Transverse colon (tissue), 4 donors: Measurements from ENCODE around the gene BYSL. TPM values are rescaled to one million over a fixed set of nuclear protein-coding genes. Genes with fewer than 3 reads are reported as not detected.

ENCODE experiments used
- DNase-seq: peaks from one replicate; pipeline ENCODE4 v3.0.0-alpha.2; 2019
- H3K27ac ChIP-seq, 4 donors: fragments of 200-600 bp; sonication (generic); 2 replicates each; pipeline ENCODE4 v1.5.1; 2016 to 2018; ENCODE audit warnings: inconsistent platforms in 4 of 4
- H3K27me3 ChIP-seq: fragments of 200-600 bp; sonication (generic); 2 replicates; pipeline ENCODE4 v1.5.1; 2017; ENCODE audit warnings: inconsistent platforms
- H3K36me3 ChIP-seq, 4 donors: fragments of 200-600 bp; sonication (generic); 2 replicates each; pipeline ENCODE4 v1.5.1; 2017 to 2019; ENCODE audit warnings: inconsistent platforms in 4 of 4
- H3K4me1 ChIP-seq, 4 donors: fragments of 200-600 bp; sonication (generic); 2 replicates each; pipeline ENCODE4 v1.5.1; 2017 to 2020; ENCODE audit warnings: inconsistent platforms in 4 of 4
- H3K4me3 ChIP-seq, 4 donors: fragments of 200-600 bp; sonication (generic); 1 replicate in 1 of 4; 2 replicates in 3 of 4; pipeline versions ENCODE4 v1.5.1 to v1.6.1; 2017 to 2019; ENCODE audit warnings: inconsistent platforms in 4 of 4
- H3K9me3 ChIP-seq, 2 donors: fragments of 200-600 bp; sonication (generic); 2 replicates each; pipeline ENCODE4 v1.5.1; 2017 to 2019; ENCODE audit warnings: inconsistent platforms in 2 of 2
- CTCF ChIP-seq, 5 experiments: fragments of 200-600 bp in 3 of 5; fragments of 450-650 bp in 2 of 5; sonication (generic) in 3 of 5; IDR thresholded peaks; 1 replicate in 2 of 5; 2 replicates in 3 of 5; pipeline ENCODE4 v1.5.1; 2016 to 2017; ENCODE audit warnings: antibody characterized with exemption in 5 of 5, inconsistent platforms in 3 of 5, mild to moderate bottlenecking in 2 of 5, moderate library complexity in 1 of 5
- EP300 ChIP-seq: sonication (generic); formaldehyde crosslinking; IDR thresholded peaks from one replicate; pipeline ENCODE4 v1.6.1; 2017; ENCODE audit warnings: antibody characterized with exemption, low read depth
- POLR2A ChIP-seq: fragments of 450-650 bp; IDR thresholded peaks from one replicate; pipeline ENCODE4 v1.6.1; 2016; ENCODE audit warnings: antibody characterized with exemption, mild to moderate bottlenecking, moderate library complexity
- POLR2AphosphoS5 ChIP-seq, 3 donors: sonication (generic); formaldehyde crosslinking; IDR thresholded peaks; one replicate each; pipeline ENCODE4 v1.6.1; 2016; ENCODE audit warnings: antibody characterized with exemption in 3 of 3
- WGBS, 2 donors: methylation state at CpG; one replicate each; pipeline ENCODE4 v1.1.5; 2018; ENCODE audit warnings: low coverage in 1 of 2; 5-methylcytosine and 5-hydroxymethylcytosine counted together
- in situ Hi-C, 4 donors: fragments of 200-750 bp; cut with MboI; loops; one replicate each; pipeline versions ENCODE4 v1.15.0 to v1.15.1; 2017; ENCODE audit warnings: low sequenced_read_pairs in 3 of 4, low pct_ligation_motif_present in 1 of 4, low pct_unique_long_range_greater_than_20kb in 1 of 4
- intact Hi-C: fragments of 100-400 bp; cut with DNase I; formaldehyde crosslinking; loops from one replicate; pipeline ENCODE4 v1.15.1; 2023; ENCODE audit warnings: low total_unique reads
- total RNA-seq, 4 donors: library from RNA; depleted of rRNA; stranded (reverse); fragments of >200 nt; gene quantifications; one replicate each; pipeline ENCODE4 v1.1.0, GENCODE V29; 2016

BYSL gene
- total RNA-seq, 4 donors from 2014 or later: 3.4 to 5.9 (median 5.2) TPM

DNA sequence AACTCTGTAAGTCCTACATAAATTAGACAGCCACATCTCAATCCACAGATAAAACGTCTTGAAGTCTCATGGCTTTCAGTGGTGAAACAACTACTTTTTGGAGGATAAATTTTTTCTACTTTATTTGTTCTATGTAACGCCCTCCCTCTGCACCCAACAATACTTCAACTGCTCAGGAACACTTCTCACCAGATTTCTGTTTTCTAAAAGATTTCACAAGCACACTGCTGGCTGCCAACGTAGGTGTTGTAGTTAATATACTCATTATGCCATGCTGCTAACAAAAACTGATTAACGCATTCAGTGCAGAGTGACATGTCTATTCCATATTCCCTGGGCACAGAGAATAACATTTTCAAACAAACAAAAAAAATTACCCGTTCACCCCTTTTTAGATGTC, 36.3 kb upstream of the BYSL start:
- no peak for TF ChIP-seq POLR2AphosphoS5 (IDR thresholded peaks at IDR 0.05)
- no peaks in the 10 kb centered on the region for H3K27me3 ChIP-seq
- no peak for DNase-seq
- H3K27ac ChIP-seq: no peak overlapping the region
- no peaks in the 10 kb centered on the region for H3K4me1 ChIP-seq
- H3K9me3 ChIP-seq: no peaks in the 10 kb centered on the region
- no peak overlapping the region for H3K4me3 ChIP-seq
- intact Hi-C loops: no loop called here
- no peaks in the 10 kb centered on the region for H3K36me3 ChIP-seq
- 86 to 87% methylated on average over 5 of the region's 5 CpGs for WGBS, 2 donors
- in situ Hi-C loops: no loop called here

GRCh38 chr6:41885930-41886329, 35.4 kb upstream of the BYSL start:
- 91 to 95% methylated on average over 1 of the region's 1 CpG for WGBS, 2 donors
- Histone ChIP-seq H3K9me3 (no peaks in the 10 kb centered on the region), H3K4me1 (no peaks in the 10 kb centered on the region), H3K27me3 (no peaks in the 10 kb centered on the region), H3K36me3 (no peaks in the 10 kb centered on the region), H3K27ac (no peak overlapping the region), H3K4me3 (no peak overlapping the region)
- intact Hi-C loops: no loop called here
- in situ Hi-C loops: no loop called here
- DNase-seq: no peak
- TF ChIP-seq CTCF (IDR thresholded peaks at IDR 0.05): no peak
- no peak for TF ChIP-seq POLR2A
- no peak for TF ChIP-seq POLR2AphosphoS5 (IDR thresholded peaks at IDR 0.05)
- no peak for TF ChIP-seq EP300

GRCh38 chr6:41887331-41887751, 34.0 kb upstream of the BYSL start:
- 50 to 74% methylated on average over 2 to 4 of the region's 4 CpGs for WGBS, 2 donors
- intact Hi-C loops (no loop called here), in situ Hi-C loops (no loop called here)
- H3K4me1 ChIP-seq: no peaks in the 10 kb centered on the region
- H3K36me3 ChIP-seq: no peaks in the 10 kb centered on the region
- DNase-seq: no peak
- H3K27ac ChIP-seq: no peak overlapping the region
- TF ChIP-seq POLR2A: no peak
- no peak for TF ChIP-seq EP300
- no peak for TF ChIP-seq POLR2AphosphoS5 (IDR thresholded peaks at IDR 0.05)
- H3K9me3 ChIP-seq: no peaks in the 10 kb centered on the region
- no peaks in the 10 kb centered on the region for H3K27me3 ChIP-seq
- no peak overlapping the region for H3K4me3 ChIP-seq

- no peak for DNase-seq
- TF ChIP-seq CTCF (IDR thresholded peaks at IDR 0.05) (no peak), EP300 (no peak), POLR2A (no peak), POLR2AphosphoS5 (IDR thresholded peaks at IDR 0.05) (no peak)
- Histone ChIP-seq H3K4me3 (no peak overlapping the region), H3K9me3 (no peaks in the 10 kb centered on the region), H3K4me1 (peaks cover 10 to 23% (median 14%) of the 10 kb centered on the region in 4 donors), H3K27me3 (no peaks in the 10 kb centered on the region), H3K27ac (no peak overlapping the region), H3K36me3 (no peaks in the 10 kb centered on the region)
- in situ Hi-C loops: no loop called here
- WGBS, 2 donors: 79 to 87% methylated on average over 4 of the region's 4 CpGs
- intact Hi-C loops: no loop called here
Observed at GRCh38 chr6:41892921-41893564, 28.3 kb upstream of the BYSL start.

- DNase-seq: peak; percentile 9
- no peaks in the 10 kb centered on the region for H3K27me3 ChIP-seq
- H3K27ac ChIP-seq: peak overlapping the region; percentile 85 to 95 (median 93)
- peak overlapping the region; percentile 73 to 100 (median 94) for H3K4me3 ChIP-seq
- in situ Hi-C loops: no loop called here
- H3K4me1 ChIP-seq: peaks cover 10 to 23% (median 14%) of the 10 kb centered on the region in 4 donors
- WGBS, 2 donors: 4 to 7% methylated on average over 9 to 33 of the region's 56 CpGs
- intact Hi-C loops: no loop called here
- H3K9me3 ChIP-seq: no peaks in the 10 kb centered on the region
- TF ChIP-seq EP300 (no peak), CTCF (IDR thresholded peaks at IDR 0.05) (no peak)
- peaks cover 0 to 4% (median 0%) of the 10 kb centered on the region in 4 donors for H3K36me3 ChIP-seq
Observed at GRCh38 chr6:41894366-41895299, 26.7 kb upstream of the BYSL start.
